LNCAP (cell line): ENCODE data around the gene RASA3.

ENCODE experiments used
- TF ChIP-seq, protein P1 (sequence below): fragments of 450-650 bp; IDR thresholded peaks from 2 replicates; pipeline ENCODE4 v1.5.1; 2017; ENCODE audit warnings: mild to moderate bottlenecking

Gene RASA3

GRCh38 chr13:114105521-114106225 is 26.8 kb downstream of the RASA3 start:
- TF ChIP-seq, protein P1, sequence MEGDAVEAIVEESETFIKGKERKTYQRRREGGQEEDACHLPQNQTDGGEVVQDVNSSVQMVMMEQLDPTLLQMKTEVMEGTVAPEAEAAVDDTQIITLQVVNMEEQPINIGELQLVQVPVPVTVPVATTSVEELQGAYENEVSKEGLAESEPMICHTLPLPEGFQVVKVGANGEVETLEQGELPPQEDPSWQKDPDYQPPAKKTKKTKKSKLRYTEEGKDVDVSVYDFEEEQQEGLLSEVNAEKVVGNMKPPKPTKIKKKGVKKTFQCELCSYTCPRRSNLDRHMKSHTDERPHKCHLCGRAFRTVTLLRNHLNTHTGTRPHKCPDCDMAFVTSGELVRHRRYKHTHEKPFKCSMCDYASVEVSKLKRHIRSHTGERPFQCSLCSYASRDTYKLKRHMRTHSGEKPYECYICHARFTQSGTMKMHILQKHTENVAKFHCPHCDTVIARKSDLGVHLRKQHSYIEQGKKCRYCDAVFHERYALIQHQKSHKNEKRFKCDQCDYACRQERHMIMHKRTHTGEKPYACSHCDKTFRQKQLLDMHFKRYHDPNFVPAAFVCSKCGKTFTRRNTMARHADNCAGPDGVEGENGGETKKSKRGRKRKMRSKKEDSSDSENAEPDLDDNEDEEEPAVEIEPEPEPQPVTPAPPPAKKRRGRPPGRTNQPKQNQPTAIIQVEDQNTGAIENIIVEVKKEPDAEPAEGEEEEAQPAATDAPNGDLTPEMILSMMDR: no peak

GRCh38 chr13:114104655-114105520 is 27.5 kb downstream of the RASA3 start:
- TF ChIP-seq, protein P1: no peak

GRCh38 chr13:114103801-114104654 is 28.4 kb downstream of the RASA3 start:
- TF ChIP-seq, protein P1: no peak

GRCh38 chr13:114102521-114103288 is 29.7 kb downstream of the RASA3 start:
- TF ChIP-seq, protein P1: no peak

GRCh38 chr13:114102131-114102520 is 30.3 kb downstream of the RASA3 start:
- TF ChIP-seq, protein P1: no peak

GRCh38 chr13:114101358-114102130 is 30.9 kb downstream of the RASA3 start:
- TF ChIP-seq, protein P1: no peak
